NB4 (cell line): ENCODE measurements around the gene MYF5.

Experiments
- DNase-seq: peaks from one replicate; pipeline ENCODE4 v3.0.0; 2010; ENCODE audit warnings: low read depth
- H3K4me3 ChIP-seq: one replicate; pipeline ENCODE4 v1.5.1; 2011; ENCODE audit warnings: mild to moderate bottlenecking, low read depth, low read length, moderate library complexity
- CTCF ChIP-seq: IDR thresholded peaks from one replicate; pipeline ENCODE4 v1.5.1; 2012; ENCODE audit warnings: low read depth, low read length
- MAX ChIP-seq: IDR thresholded peaks from 2 replicates; pipeline ENCODE4 v1.6.1; 2011; ENCODE audit warnings: low read depth, low read length
- MYC ChIP-seq: IDR thresholded peaks from 2 replicates; pipeline ENCODE4 v1.6.1; 2011; ENCODE audit warnings: low read depth, low read length
- POLR2A ChIP-seq: IDR thresholded peaks from 2 replicates; pipeline ENCODE4 v1.6.1; 2011; ENCODE audit warnings: mild to moderate bottlenecking; ENCODE audit not compliant: insufficient read length; ENCODE audit errors: extremely low read depth

MYF5 gene

GRCh38 chr12:80709811-80710726 lies 6.6 kb upstream of the MYF5 start:
- no peak overlapping the region for H3K4me3 ChIP-seq
- DNase-seq, result peak; percentile 25
- TF ChIP-seq CTCF (peak; percentile 74), POLR2A (no peak)

- no peak overlapping the region for H3K4me3 ChIP-seq
- TF ChIP-seq MYC (no peak), POLR2A (no peak), MAX (no peak), CTCF (no peak)
- no peak for DNase-seq
Measured at GRCh38 chr12:80710727-80711449, 5.8 kb upstream of the MYF5 start.

GRCh38 chr12:80711866-80712265 lies 4.8 kb upstream of the MYF5 start:
- no peak for DNase-seq

GRCh38 chr12:80712866-80713265 lies 3.8 kb upstream of the MYF5 start:
- DNase-seq, result no peak
- no peak for TF ChIP-seq CTCF
- TF ChIP-seq MYC, result no peak
- TF ChIP-seq POLR2A, result no peak
- TF ChIP-seq MAX, result no peak
- no peak overlapping the region for H3K4me3 ChIP-seq

More at GRCh38 chr12:80711866-80712265, 4.8 kb upstream of the MYF5 start:
- no peak for TF ChIP-seq MAX
- H3K4me3 ChIP-seq, result no peak overlapping the region

- no peak for TF ChIP-seq CTCF
- TF ChIP-seq MAX, result no peak
- no peak for TF ChIP-seq MYC
- TF ChIP-seq POLR2A, result no peak
- H3K4me3 ChIP-seq, result no peak overlapping the region
- no peak for DNase-seq
Measured at GRCh38 chr12:80713419-80713818, 3.3 kb upstream of the MYF5 start.

- TF ChIP-seq CTCF, result no peak
- no peak for TF ChIP-seq MYC
- no peak for TF ChIP-seq POLR2A
- TF ChIP-seq MAX, result no peak
- no peak for DNase-seq
- H3K4me3 ChIP-seq, result no peak overlapping the region
Measured at GRCh38 chr12:80714055-80714454, 2.7 kb upstream of the MYF5 start.
